ENCODE data around the gene XIRP2.

DNA sequence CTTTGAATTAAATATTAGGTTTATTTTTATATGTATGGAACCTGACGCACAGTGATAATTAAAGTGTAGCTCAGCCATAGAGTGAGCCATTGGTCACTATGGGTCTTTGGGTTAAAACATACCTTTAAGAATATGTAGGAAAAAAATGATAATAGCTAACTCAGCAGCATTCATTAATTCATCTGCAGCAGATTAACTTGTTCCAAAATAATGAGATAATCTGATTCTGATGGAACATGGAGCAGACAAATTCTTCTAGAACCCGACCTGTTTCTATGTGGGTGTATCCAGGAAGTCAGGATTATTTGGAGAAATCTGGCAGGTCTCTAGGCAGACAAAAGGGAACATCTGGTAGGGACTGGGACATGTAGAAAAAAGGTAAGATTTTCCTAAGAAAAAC is at the start of gene XIRP2:
- no peak for TF ChIP-seq POLR2A (IDR thresholded peaks at IDR 0.05; ENCODE audit: low read depth, low read length)
- TF ChIP-seq POLR2AphosphoS5 (IDR thresholded peaks at IDR 0.05; ENCODE audit: low read depth, low read length), result no peak
- no peak for TF ChIP-seq TAF1 (IDR thresholded peaks at IDR 0.05; ENCODE audit: borderline replicate concordance, low read depth, low read length)

All from GM12892 (cell line).